Measurements from ENCODE around the gene TAF1. TPM values are rescaled to one million over a fixed set of nuclear protein-coding genes. Genes with fewer than 3 reads are reported as not detected.
"Not testable (repeated sequence)": the region's sequence is repeated elsewhere in the genome, so short reads cannot be mapped to it uniquely, and the experiment has no call there.

Gene TAF1
- total and polyA plus RNA-seq, 2 donors (not counting 3 experiments of a cell fraction or from before 2014, with no cell fraction given): 8.2 to 41.0 TPM

DNA sequence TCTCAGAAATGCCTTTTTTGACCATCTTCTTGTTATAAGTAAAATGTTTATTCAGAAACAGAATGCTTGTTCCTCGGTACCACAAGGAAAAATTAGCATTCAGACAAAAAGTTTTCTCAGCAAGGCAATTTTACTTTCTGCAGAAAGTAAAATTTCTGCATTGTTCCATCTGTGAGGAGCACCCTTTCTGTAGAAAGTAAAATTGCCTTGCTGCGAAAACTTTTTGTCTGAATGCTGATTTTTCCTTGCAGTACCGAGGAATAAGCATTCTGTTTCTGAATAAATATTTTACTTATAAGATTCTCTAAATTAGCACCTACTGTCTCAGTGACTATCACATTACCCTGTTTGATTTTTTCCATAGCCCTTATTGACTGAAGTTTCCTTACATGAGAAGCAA is 39.8 kb upstream of the TAF1 start:
- Histone ChIP-seq H3K4me1 (ENCODE audit: control insufficient read depth, extremely low read depth, insufficient read depth, low read length) (no peaks in the 10 kb centered on the region), H3K9me3 (replicated peaks; ENCODE audit: control insufficient read depth, insufficient read depth, low read length) (no peaks in the 10 kb centered on the region), H3K9ac (replicated peaks; ENCODE audit: extremely low read depth, insufficient read depth, low read length) (no peak overlapping the region), H3K9me1 (replicated peaks; ENCODE audit: control insufficient read depth, extremely low read depth, insufficient read depth, low read length) (no peaks in the 10 kb centered on the region), H2AFZ (ENCODE audit: low read depth, low read length) (no peak overlapping the region), H3K79me2 (ENCODE audit: control insufficient read depth, insufficient read depth, low read length) (no peaks in the 10 kb centered on the region), H3K27me3 (ENCODE audit: control insufficient read depth in 2 of 2, insufficient read depth in 2 of 2, low read length in 2 of 2) (no peaks in the 10 kb centered on the region), H3K4me2 (ENCODE audit: insufficient read depth, low read length) (no peak overlapping the region), H4K20me1 (replicated peaks; ENCODE audit: control insufficient read depth, extremely low read depth, insufficient read depth, low read length) (no peaks in the 10 kb centered on the region), H3K27ac (ENCODE audit: insufficient read depth, low read depth, low read length) (no peak overlapping the region), H3K4me3 (replicated peaks in 1 of 3; ENCODE audit: insufficient read depth in 1 of 3, low read depth in 1 of 3, low read length in 3 of 3) (no peak overlapping the region), H3K36me3 (ENCODE audit: control insufficient read depth in 2 of 2, extremely low read depth in 1 of 2, insufficient read depth in 2 of 2, low read length in 2 of 2) (no peaks in the 10 kb centered on the region)
- TF ChIP-seq FOS (IDR thresholded peaks at IDR 0.05; ENCODE audit: borderline replicate concordance, insufficient read depth, low read length) (no peak), JUN (IDR thresholded peaks at IDR 0.05; ENCODE audit: borderline replicate concordance, insufficient read depth, insufficient read length, low read depth) (no peak), GATA2 (IDR thresholded peaks at IDR 0.05; ENCODE audit: insufficient read depth, insufficient read length, low read depth, low read length) (no peak), POLR2A (IDR thresholded peaks at IDR 0.05; ENCODE audit: low read depth, low read length) (no peak), EZH2 (IDR thresholded peaks at IDR 0.05; ENCODE audit: borderline replicate concordance, low read depth, low read length, severe bottlenecking) (no peak), POLR2AphosphoS5 (IDR thresholded peaks at IDR 0.05; ENCODE audit: insufficient read depth, low read depth, low read length) (no peak), MYC (IDR thresholded peaks at IDR 0.05; ENCODE audit: low read depth, low read length) (no peak)
- TF ChIP-seq, protein P1, sequence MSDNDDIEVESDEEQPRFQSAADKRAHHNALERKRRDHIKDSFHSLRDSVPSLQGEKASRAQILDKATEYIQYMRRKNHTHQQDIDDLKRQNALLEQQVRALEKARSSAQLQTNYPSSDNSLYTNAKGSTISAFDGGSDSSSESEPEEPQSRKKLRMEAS (IDR thresholded peaks at IDR 0.05; ENCODE audit: insufficient read depth, insufficient read length): no peak
- TF ChIP-seq, protein P2, sequence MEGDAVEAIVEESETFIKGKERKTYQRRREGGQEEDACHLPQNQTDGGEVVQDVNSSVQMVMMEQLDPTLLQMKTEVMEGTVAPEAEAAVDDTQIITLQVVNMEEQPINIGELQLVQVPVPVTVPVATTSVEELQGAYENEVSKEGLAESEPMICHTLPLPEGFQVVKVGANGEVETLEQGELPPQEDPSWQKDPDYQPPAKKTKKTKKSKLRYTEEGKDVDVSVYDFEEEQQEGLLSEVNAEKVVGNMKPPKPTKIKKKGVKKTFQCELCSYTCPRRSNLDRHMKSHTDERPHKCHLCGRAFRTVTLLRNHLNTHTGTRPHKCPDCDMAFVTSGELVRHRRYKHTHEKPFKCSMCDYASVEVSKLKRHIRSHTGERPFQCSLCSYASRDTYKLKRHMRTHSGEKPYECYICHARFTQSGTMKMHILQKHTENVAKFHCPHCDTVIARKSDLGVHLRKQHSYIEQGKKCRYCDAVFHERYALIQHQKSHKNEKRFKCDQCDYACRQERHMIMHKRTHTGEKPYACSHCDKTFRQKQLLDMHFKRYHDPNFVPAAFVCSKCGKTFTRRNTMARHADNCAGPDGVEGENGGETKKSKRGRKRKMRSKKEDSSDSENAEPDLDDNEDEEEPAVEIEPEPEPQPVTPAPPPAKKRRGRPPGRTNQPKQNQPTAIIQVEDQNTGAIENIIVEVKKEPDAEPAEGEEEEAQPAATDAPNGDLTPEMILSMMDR (IDR thresholded peaks at IDR 0.05; ENCODE audit: extremely low read depth in 1 of 2, insufficient read depth in 1 of 2, low read depth in 1 of 2, low read length in 2 of 2): no peak
- DNase-seq (ENCODE audit: low read depth, low spot score): no peak
- ChIA-PET POLR2A (no interaction called here), CTCF (no interaction called here)
- dilution Hi-C loops (cut with MboI; ENCODE audit: extremely low pct_ligation_motif_present, low sequenced_read_pairs) (no loop called here), intact Hi-C loops (cut with micrococcal nuclease) (no loop called here)
- FAIRE-seq: no peak
- BruUV-seq (replicated peaks): no TSS peak

DNA sequence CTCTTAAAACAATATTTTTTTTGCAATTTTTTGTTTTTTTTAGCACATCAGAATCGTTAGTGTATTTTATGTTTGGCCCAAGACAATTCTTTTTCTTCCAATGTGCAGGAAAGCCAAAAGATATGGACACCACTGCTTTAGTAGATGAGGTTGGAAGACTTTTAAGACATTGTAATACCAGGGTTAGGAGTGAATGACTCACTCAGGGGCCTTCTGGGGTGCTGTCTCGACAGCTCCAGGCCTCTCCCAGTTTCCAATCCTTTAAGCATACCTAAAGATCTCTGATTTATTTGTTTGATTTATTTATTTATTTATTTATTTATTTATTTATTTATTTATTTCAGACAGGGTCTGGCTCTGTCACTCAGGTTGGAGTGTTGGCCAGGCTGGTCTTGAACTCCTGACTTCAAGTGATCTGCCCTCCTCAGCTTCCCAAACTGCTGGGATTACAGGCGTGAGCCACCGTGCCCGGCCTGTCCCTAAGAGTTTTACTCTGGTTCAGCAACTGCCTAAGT is 16.9 kb upstream of the TAF1 start:
- H3K9ac ChIP-seq (replicated peaks; ENCODE audit: extremely low read depth, insufficient read depth, low read length); H2AFZ ChIP-seq (ENCODE audit: low read depth, low read length); H3K4me1 ChIP-seq (ENCODE audit: control insufficient read depth, extremely low read depth, insufficient read depth, low read length); BruUV-seq (replicated peaks); CTCF ChIA-PET; intact Hi-C loops (cut with micrococcal nuclease); H3K9me3 ChIP-seq (replicated peaks; ENCODE audit: control insufficient read depth, insufficient read depth, low read length); H4K20me1 ChIP-seq (replicated peaks; ENCODE audit: control insufficient read depth, extremely low read depth, insufficient read depth, low read length); H3K4me3 ChIP-seq (replicated peaks in 1 of 3; ENCODE audit: insufficient read depth in 1 of 3, low read depth in 1 of 3, low read length in 3 of 3); FAIRE-seq; dilution Hi-C loops (cut with MboI; ENCODE audit: extremely low pct_ligation_motif_present, low sequenced_read_pairs); H3K9me1 ChIP-seq (replicated peaks; ENCODE audit: control insufficient read depth, extremely low read depth, insufficient read depth, low read length); H3K27me3 ChIP-seq (ENCODE audit: control insufficient read depth in 2 of 2, insufficient read depth in 2 of 2, low read length in 2 of 2); H3K27ac ChIP-seq (ENCODE audit: insufficient read depth, low read depth, low read length); H3K36me3 ChIP-seq (ENCODE audit: control insufficient read depth in 2 of 2, extremely low read depth in 1 of 2, insufficient read depth in 2 of 2, low read length in 2 of 2); H3K79me2 ChIP-seq (ENCODE audit: control insufficient read depth, insufficient read depth, low read length); POLR2A ChIA-PET; DNase-seq (ENCODE audit: low read depth, low spot score); H3K4me2 ChIP-seq (ENCODE audit: insufficient read depth, low read length): not testable (repeated sequence)

DNA sequence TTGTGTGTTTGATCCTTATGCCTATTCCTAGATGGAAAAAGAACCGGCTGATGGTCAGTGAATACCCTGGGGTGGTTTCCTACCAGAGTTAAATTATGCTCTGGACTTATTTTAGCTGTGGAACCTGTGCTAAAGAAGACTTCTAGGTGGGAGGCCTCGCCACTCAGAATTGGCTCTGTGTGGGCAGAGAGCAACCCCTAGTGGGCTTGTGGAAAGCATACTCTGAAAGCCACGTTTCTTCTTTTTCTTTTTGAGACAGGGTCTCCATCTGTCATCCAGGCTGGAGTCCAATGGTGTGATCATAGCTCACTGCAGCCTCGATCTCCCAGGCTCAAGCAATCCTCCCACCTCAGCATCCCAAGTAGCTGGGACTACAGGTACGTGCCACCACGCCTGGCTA is 16.3 kb upstream of the TAF1 start:
- H3K36me3 ChIP-seq (ENCODE audit: control insufficient read depth in 2 of 2, extremely low read depth in 1 of 2, insufficient read depth in 2 of 2, low read length in 2 of 2); BruUV-seq (replicated peaks); H3K9me3 ChIP-seq (replicated peaks; ENCODE audit: control insufficient read depth, insufficient read depth, low read length); H4K20me1 ChIP-seq (replicated peaks; ENCODE audit: control insufficient read depth, extremely low read depth, insufficient read depth, low read length); intact Hi-C loops (cut with micrococcal nuclease); DNase-seq (ENCODE audit: low read depth, low spot score); H2AFZ ChIP-seq (ENCODE audit: low read depth, low read length); H3K79me2 ChIP-seq (ENCODE audit: control insufficient read depth, insufficient read depth, low read length); FAIRE-seq; CTCF ChIA-PET; H3K4me1 ChIP-seq (ENCODE audit: control insufficient read depth, extremely low read depth, insufficient read depth, low read length); dilution Hi-C loops (cut with MboI; ENCODE audit: extremely low pct_ligation_motif_present, low sequenced_read_pairs); H3K4me3 ChIP-seq (replicated peaks in 1 of 3; ENCODE audit: insufficient read depth in 1 of 3, low read depth in 1 of 3, low read length in 3 of 3); H3K9me1 ChIP-seq (replicated peaks; ENCODE audit: control insufficient read depth, extremely low read depth, insufficient read depth, low read length); H3K4me2 ChIP-seq (ENCODE audit: insufficient read depth, low read length); H3K9ac ChIP-seq (replicated peaks; ENCODE audit: extremely low read depth, insufficient read depth, low read length); POLR2A ChIA-PET; H3K27ac ChIP-seq (ENCODE audit: insufficient read depth, low read depth, low read length); H3K27me3 ChIP-seq (ENCODE audit: control insufficient read depth in 2 of 2, insufficient read depth in 2 of 2, low read length in 2 of 2): not testable (repeated sequence)
